Lung microvascular endothelial cell (primary cell): ENCODE measurements around the gene TFF3. TPM values are rescaled to one million over a fixed set of nuclear protein-coding genes. Genes with fewer than 3 reads are reported as not detected.
A peak's percentile ranks its signal among the peaks of the same experiment; 100 is the strongest.

Source experiments
- DNase-seq, 2 donors: peaks; one replicate each; pipeline versions ENCODE4 v3.0.0 to v3.0.0-alpha.2; 2010; ENCODE audit warnings: low read depth in 2 of 2
- total RNA-seq: library from RNA; depleted of rRNA; stranded (reverse); fragments of >200 nt; gene quantifications from 2 replicates; pipeline ENCODE4 v1.2.1, GENCODE V29; 2014

Gene TFF3
- total RNA-seq, 1 donor from 2014 or later: 1,055 TPM

DNA sequence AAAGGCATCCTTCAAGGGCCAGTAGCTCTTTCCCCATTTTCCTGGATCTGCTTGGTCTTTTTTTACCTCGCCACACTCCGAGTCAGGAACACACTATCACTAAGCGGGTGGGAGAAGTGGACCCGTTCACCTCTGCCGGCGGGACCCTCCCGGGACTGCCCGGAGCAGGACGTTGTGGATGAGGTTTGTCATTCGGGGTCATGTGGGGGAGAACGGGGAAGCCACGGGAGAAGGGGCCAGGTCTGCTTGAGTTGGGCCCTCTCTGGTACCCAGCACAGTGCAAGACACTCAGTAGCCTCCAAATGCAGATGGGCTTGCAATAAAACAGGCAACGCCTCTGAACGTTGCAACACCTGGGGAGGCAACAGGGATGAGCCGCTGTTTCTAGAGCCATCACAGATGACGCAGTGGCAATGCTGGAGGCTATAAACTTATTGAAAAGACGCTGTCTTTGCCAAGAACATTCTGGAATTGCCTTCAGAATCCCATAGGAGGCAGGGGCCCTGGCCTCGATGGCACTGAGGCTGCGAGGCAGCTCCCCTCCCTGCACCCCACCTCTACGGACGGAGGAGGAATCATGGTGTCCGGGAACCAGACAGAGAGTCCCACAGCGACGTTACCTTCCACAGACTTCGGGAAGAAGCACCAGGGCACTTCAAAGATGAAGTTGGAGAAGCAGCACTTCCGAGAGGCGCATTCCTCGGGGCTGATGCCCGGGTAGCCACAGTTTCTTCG lies 31.8 kb upstream of the TFF3 start:
- no peak for DNase-seq

GRCh38 chr21:42346441-42346840 lies 31.2 kb upstream of the TFF3 start:
- no peak for DNase-seq

DNA sequence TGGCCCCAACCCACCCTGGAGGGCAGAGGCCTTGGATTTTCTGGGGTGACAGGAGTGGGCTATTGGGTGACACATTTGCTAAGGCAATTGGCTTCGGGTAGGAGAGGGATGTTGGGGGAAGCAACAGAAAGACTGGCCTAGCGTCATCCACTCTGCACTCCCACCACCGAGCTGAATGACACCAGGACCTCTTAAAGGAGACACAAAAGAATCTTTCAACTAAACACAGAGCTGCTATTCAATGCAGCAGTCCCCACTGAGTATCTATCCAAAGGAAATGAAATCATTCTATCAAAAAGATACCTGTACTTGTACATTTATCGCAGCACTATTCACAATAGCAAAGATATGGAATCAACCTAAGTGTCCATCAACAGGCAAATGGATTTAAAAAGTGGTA lies 29.4 kb upstream of the TFF3 start:
- DNase-seq: no peak

- DNase-seq: no peak
These were observed 28.8 kb upstream of the TFF3 start for GRCh38 chr21:42343963-42344510.

- DNase-seq: no peak
These were observed 28.3 kb upstream of the TFF3 start for GRCh38 chr21:42343556-42343955.

GRCh38 chr21:42343101-42343500 lies 27.9 kb upstream of the TFF3 start:
- no peak for DNase-seq

GRCh38 chr21:42341776-42342542 lies 26.8 kb upstream of the TFF3 start:
- no peak for DNase-seq

- no peak for DNase-seq
These were observed 25.2 kb upstream of the TFF3 start for GRCh38 chr21:42340187-42341050.

DNA sequence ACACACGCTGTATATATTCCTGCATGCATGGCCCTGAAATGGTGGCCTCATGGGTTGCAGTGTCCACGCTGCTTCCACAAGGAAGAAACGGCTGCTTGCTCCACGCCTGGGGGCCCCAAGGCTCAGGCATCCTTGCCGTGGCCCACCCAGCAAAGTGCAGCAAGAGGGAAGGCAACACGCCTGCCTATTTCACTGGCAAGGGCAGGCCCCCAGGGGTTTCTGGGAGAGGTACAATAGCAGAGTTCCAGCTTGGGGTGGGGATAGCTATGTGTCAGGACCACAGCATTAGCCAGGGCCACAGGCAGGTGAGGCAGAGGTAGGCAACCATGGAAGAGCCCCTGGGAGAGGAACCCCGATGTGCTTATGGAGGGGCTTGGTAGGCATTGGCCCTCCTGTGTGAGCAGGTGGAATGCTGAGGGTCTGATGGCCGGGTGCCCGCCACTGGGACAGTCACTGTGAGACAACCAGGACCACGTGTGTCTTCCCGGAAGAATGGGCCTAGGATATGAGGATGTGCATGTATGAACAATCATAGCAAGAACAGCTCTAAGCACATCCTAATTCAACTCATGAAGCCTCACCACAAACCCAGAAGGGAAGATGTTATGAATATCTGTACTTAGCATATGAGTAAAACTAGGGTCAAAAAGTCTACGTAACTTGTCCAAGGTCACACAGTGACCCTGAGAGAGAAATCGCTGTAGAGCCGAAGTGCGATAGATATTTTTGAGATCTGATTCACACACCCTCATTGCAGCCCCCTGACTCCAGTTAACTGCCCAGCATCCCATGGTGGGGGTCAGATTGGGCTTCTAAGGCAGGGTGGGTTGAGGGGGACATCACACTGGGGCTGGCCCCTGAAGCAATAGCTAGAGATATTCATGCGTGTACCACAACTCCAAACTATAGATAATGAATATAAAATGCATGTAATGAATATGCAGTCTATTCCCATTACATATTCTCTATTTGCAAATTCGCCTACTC lies 23.8 kb upstream of the TFF3 start:
- no peak for DNase-seq

GRCh38 chr21:42337830-42338728 lies 22.9 kb upstream of the TFF3 start:
- peak; percentile 63 to 92 for DNase-seq

- no peak for DNase-seq
These were observed 22.1 kb upstream of the TFF3 start for GRCh38 chr21:42337276-42337675.

DNA sequence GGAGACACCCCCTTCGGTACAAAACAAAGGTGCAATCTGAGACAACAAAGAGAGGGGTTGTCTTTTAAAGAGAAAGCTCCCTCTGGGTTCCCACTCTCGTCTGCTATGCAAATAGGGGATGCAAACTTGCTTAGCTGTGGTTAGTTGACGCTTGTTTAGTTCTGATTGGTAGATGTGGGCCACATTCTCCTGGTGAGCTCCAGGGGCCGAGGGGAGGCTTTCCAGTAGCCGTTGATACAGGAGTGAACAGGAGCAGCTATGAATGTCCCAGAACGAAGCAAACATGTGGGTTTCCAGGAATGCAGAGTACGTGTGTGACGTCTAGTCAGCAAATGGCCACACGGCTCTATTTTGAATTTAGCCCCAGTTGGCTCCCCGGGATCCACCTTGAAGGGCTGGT lies 20.8 kb upstream of the TFF3 start:
- no peak for DNase-seq

DNA sequence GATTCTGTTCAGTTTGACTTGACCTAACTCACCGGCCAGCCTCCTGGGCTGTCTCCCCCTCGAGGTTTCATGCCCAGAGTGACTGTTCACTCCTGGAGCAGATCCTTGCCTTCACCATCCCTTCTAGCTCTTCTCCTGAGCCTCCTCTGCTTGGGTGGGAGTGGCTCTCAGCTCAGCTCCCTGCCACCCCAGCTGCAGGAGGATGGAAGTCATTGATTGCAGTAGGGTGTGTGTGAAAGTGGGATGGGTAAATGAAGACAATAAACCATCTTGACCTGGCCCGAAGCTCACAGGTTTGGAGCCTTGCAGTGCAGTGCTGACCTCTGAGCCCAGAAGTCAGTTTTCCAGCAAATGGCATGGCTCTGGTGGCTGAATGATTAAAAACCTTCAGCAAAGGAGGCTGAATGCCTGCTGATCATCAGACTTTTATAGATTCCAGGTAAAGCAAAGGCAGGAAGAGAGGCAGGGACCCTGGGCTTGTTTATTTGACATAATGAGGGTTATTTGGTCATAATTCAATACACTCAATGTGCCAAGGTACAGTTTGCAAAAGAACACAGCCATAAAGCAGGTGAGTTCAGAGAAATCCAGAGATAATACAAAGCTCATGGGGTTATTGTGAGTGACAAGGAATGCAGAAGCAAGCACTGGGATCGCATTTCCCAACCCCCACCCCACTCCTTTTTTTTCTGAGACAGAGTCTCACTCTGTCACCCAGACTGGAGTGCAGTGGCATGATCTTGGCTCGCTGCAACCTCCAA lies 17.5 kb upstream of the TFF3 start:
- DNase-seq: no peak

- no peak for DNase-seq
These were observed 16.5 kb upstream of the TFF3 start for GRCh38 chr21:42331660-42332059.

- DNase-seq: no peak
These were observed 15.5 kb upstream of the TFF3 start for GRCh38 chr21:42330380-42331371.

GRCh38 chr21:42324896-42325295 lies 9.7 kb upstream of the TFF3 start:
- DNase-seq: no peak

DNA sequence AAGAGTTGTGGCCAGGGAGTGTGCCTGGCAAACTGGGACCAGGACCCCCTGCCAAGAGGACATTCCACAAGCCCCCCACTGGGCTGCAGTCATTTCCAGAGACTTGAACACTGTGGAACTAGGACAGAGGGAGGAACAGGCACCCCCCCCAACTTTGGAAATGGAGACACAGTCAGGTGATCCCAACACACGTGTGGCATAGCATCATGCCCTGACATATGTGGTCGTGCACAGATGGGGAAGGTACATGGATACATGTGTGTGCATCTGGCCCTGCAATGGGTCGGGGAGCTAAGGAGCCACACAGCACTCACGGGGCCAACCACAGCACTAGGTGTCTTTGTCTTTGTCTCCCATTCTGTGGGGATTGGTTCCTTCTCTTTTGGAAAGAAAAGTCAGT lies 6.6 kb upstream of the TFF3 start:
- DNase-seq: no peak

DNA sequence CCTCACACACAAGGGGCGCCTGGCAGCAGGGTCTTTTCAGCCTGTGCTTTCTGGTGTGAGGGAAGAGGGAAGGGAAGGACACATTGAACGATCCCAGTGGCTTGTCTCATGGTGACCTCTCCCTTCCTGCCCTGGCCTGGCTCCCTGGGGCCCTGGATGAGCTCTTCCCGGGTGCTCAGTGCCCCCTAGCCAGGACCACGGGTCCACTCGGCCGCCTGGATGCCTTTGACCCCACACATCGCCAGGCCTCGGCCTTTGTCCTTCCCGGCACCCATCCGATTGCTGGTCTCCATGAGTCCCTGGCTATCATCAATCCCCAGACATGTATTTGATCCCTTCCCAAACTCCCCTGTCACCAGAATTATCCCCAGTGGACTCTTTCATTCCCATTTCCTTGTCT lies 6.0 kb upstream of the TFF3 start:
- no peak for DNase-seq
